Right kidney (tissue), 1 donor: ENCODE data around the gene ERO1A.

Source experiments
- DNase-seq: peaks from one replicate; pipeline ENCODE4 v3.0.0-alpha.2; 2016

The ERO1A gene

GRCh38 chr14:52599974-52600373, 95.4 kb downstream of the ERO1A start:
- no peak for DNase-seq

- DNase-seq: no peak
Measured at GRCh38 chr14:52598568-52598967, 96.8 kb downstream of the ERO1A start.

DNA sequence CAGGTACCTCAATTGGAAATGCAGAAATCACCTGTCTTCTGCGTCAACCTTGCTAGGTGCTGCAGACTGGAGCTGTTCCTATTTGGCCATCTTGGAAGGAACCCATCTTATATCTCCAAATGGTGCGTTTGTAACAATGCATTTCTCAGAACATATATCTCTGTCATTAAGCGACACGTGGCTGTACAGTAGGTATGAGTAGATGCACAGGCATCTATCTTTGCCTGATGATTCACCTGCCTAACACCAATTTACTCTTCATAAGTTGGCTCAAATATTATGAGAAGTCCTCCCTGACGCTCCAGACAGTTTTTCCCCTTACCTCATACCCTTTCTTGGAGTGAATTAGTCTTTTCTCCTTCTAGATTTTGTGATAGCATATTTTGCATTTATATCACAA, 98.5 kb downstream of the ERO1A start:
- no peak for DNase-seq

DNA sequence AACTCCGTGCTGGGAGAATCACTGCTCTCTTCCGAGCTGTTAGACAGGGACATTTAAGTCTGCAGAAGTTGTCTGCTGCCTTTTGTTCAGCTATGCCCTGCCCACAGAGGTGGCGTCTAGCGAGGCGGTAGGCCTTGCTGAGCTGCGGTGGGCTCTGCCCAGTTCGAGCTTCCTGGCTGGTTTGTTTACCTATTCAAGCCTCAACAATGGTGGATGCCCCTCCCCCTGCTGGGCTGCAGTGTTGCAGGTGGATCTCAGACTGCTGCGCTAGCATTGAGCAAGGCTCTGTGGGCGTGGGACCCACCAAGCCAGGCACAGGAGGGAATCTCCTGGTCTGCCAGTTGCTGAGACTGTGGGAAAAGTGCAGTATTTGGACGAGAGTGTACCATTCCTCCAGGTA, 99.0 kb downstream of the ERO1A start:
- DNase-seq: no peak

- no peak for DNase-seq
Measured at GRCh38 chr14:52590318-52590717, 105.0 kb downstream of the ERO1A start.
